GM18867 (cell line): ENCODE results near the gene STARD3.
"Not testable (repeated sequence)": the region's sequence is repeated elsewhere in the genome, so short reads cannot be mapped to it uniquely, and the experiment has no call there.

Experiments
- ATAC-seq: cut with Tn5 transposase; IDR thresholded peaks from one replicate; pipeline ENCODE4 v1.9.1; 2021; ENCODE audit warnings: mild to moderate bottlenecking, moderate library complexity; ENCODE audit not compliant: unreplicated experiment

STARD3 gene

GRCh38 chr17:39636927-39637736, at the start of gene STARD3:
TSS of gene STARD3 (plus strand) at chr17:39637144. CDS start at chr17:39653532, 16,388 bp downstream.
- ATAC-seq: peak; percentile 88

DNA sequence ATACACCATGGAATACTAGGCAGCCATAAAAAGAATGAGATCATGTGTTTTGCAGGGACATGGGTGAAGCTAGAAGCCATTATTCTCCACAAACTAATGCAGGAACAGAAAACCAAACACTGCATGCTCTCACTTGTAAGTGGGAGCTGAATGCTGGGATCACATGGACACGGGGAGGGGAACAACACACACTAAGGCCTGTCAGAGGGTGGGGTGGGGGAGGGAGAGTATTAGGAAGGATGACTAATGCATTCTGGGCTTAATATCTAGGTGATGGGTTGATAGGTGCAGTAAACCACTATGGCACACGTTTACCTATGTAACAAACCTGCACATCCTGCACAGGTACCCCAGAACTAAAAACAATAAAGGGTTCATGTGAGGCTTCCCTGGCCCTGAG, 46.8 kb upstream of the STARD3 start:
- not testable (repeated sequence) for ATAC-seq

GRCh38 chr17:39591958-39592954, 44.7 kb upstream of the STARD3 start:
- no peak for ATAC-seq

GRCh38 chr17:39593371-39593770, 43.6 kb upstream of the STARD3 start:
- no peak for ATAC-seq

GRCh38 chr17:39595294-39595693, 41.6 kb upstream of the STARD3 start:
- ATAC-seq: no peak

- no peak for ATAC-seq
These were observed 40.9 kb upstream of the STARD3 start for GRCh38 chr17:39595928-39596510.

- no peak for ATAC-seq
These were observed 40.2 kb upstream of the STARD3 start for GRCh38 chr17:39596543-39597267.

- ATAC-seq: no peak
These were observed 39.4 kb upstream of the STARD3 start for GRCh38 chr17:39597372-39598046.

DNA sequence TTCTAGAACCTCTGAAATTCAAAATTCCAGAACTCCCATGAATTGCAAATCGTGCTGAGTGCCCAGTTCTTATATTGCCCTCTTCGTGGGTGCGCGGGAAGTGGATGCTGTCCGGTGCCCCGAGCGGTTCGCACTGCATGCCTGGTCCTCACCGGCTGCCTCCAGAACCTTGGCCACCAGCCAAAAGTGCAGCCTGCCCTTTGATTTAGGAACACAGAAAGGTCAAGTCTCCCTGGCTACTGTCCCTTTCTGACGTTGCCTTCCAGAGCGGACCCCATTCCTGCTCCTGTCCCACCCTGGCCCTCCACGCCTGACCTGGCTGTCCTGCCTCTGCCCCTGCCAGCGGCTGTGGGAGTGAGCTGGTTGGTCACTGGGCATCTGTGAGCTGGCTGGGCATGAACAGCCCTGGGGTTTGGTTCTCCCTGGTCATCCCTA, 38.9 kb upstream of the STARD3 start:
- no peak for ATAC-seq

- ATAC-seq: no peak
These were observed 38.3 kb upstream of the STARD3 start for GRCh38 chr17:39598630-39599003.

GRCh38 chr17:39599004-39599664, 37.8 kb upstream of the STARD3 start:
- ATAC-seq: no peak

GRCh38 chr17:39599665-39600231, 37.2 kb upstream of the STARD3 start:
- no peak for ATAC-seq

DNA sequence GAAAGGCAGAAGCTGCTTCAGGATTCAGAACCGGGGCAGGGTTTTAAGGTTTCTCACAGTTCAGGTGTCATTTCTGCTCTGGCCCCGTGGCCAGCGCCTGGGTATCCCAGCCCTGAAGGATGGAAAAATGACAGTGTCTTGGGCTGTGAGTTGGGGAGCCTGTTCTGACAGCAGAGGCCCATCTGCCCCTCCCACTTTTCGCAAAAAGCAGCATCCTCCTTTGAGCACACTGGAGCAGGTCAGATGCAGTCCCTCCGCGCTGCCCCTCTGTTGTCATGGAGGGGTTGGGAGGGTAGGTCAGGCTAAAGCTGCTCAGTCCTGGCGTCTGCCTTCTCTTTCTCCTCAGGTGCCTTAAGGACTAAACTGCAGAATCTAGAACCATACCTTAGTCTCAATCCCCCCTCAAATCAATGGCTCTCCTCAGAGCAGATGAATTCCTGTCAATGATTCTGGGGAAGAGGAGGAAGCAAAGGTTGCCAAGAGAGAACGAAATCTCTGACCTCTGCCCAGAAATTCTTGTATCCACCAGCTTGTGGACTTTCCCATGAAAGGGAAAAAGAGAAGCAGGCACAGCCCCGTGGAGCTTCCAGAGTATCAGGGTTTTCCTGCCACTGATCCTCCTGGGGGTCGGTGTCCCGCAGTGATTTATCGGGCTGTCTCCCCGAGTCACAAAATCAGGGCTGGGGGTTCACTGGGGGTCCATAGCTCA, 36.5 kb upstream of the STARD3 start:
- ATAC-seq: no peak

DNA sequence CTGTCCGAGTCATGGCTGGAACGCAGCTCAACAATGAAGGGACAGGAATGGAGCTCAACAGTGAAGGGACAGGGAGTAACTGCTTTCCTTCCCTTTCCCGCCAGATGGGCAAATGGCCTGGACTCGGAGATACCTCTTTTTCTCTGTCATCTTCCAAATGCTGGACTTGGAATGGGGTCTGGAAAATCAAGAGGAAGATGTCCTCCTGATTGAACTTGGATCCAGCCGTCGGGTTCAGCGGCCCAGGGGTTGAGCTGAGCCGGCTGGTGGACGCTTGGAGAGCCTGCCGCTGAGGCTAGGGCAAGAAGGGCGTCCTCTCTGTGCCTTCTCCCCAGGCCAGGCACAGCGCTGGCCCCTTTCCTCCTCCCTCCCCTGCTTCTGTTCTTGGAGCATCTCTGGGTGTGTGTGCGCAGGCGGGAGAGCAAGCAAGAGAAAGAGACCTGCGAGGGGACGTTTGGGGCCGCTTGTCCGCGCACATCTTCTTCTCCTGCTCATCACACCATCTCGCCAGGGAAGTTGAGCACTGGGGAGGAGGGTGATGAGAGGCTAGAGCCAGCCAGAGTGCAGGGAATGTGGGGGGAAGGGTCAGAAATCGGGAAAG, 35.8 kb upstream of the STARD3 start:
- ATAC-seq: no peak

GRCh38 chr17:39601758-39602532, 35.0 kb upstream of the STARD3 start:
- ATAC-seq: no peak

- ATAC-seq: no peak
These were observed 34.2 kb upstream of the STARD3 start for GRCh38 chr17:39602533-39603303.
